ENCODE results near the gene GBP1. TPM values are rescaled to one million over a fixed set of nuclear protein-coding genes. Genes with fewer than 3 reads are reported as not detected.
"Not testable (repeated sequence)": the region's sequence is repeated elsewhere in the genome, so short reads cannot be mapped to it uniquely, and the experiment has no call there.

GBP1 gene
- total and polyA plus RNA-seq, 2 of the 8 experiments (the other 6 are each of a cell fraction or from before 2014, with no cell fraction given), result not detected

DNA sequence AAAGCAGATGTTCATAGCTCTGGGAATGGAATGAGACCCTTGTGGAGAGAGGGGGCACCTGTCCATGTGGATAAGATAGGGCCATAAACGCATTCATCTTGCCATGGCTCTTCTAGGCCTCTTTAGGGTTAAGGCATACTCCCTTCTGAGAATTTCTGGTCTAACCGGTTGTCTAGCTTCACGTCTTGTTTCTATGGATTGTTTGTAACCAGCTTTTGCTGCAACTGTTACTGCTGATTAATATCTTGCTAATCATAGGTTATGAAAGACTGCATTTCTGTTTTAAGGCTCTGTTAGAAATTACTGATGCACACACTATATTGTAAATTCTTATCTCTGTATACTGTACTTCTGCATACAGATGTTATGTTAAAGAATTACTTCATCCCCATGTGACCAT, 46.7 kb downstream of the GBP1 start:
- H3K14ac ChIP-seq (ENCODE audit: insufficient read length); H3K79me1 ChIP-seq (ENCODE audit: low read depth, low read length); H3K27ac ChIP-seq (ENCODE audit: low read depth, low read length); POLR2A ChIA-PET (ENCODE audit: partially characterized antibody); H3K4ac ChIP-seq (replicated peaks; ENCODE audit: insufficient read length, low read depth, low read length); H2BK120ac ChIP-seq (replicated peaks; ENCODE audit: low read depth, low read length); H2BK15ac ChIP-seq (ENCODE audit: low read length); H3K79me2 ChIP-seq (ENCODE audit: control insufficient read depth in 1 of 2, insufficient read depth in 2 of 2, low read length in 2 of 2); H4K5ac ChIP-seq (ENCODE audit: insufficient read length, low read depth, low read length); H4K20me1 ChIP-seq (replicated peaks in 1 of 2; ENCODE audit: control insufficient read depth in 1 of 2, insufficient read depth in 2 of 2, low read length in 2 of 2); CTCF ChIA-PET (ENCODE audit: partially characterized antibody); H3K9ac ChIP-seq (replicated peaks in 1 of 4; ENCODE audit: extremely low read depth in 1 of 4, low read depth in 3 of 4, low read length in 3 of 4); H3K36me3 ChIP-seq (ENCODE audit: control insufficient read depth in 2 of 4, insufficient read depth in 4 of 4, low read length in 3 of 4); H2BK12ac ChIP-seq (ENCODE audit: low read depth, low read length); H2AFZ ChIP-seq (ENCODE audit: low read length); H2BK20ac ChIP-seq (ENCODE audit: low read length); DNase-seq (ENCODE audit: low read depth in 1 of 2, low spot score in 2 of 2); H4K8ac ChIP-seq (ENCODE audit: extremely low read depth, insufficient read depth, low read length); H4K91ac ChIP-seq (replicated peaks; ENCODE audit: insufficient read length, low read length); H3K18ac ChIP-seq (ENCODE audit: extremely low read depth, low read length); H3K23ac ChIP-seq (ENCODE audit: insufficient read length); H3K4me3 ChIP-seq (ENCODE audit: extremely low read depth in 1 of 4, insufficient read depth in 2 of 4, low read depth in 3 of 4, low read length in 4 of 4); FAIRE-seq; H3K4me1 ChIP-seq (replicated peaks in 1 of 4; ENCODE audit: control insufficient read depth in 3 of 4, insufficient read depth in 4 of 4, low read length in 3 of 4); H3K23me2 ChIP-seq (ENCODE audit: low read depth, low read length); H3K4me2 ChIP-seq (ENCODE audit: insufficient read depth in 1 of 2, low read depth in 2 of 2, low read length in 2 of 2); H3K56ac ChIP-seq (replicated peaks; ENCODE audit: insufficient read length, low read depth, low read length); H3K9me3 ChIP-seq (ENCODE audit: insufficient read depth in 2 of 2, low read depth in 1 of 2, low read length in 1 of 2); H2AK5ac ChIP-seq (ENCODE audit: low read depth, low read length); H2BK5ac ChIP-seq (ENCODE audit: low read depth, low read length); H3K27me3 ChIP-seq (replicated peaks in 1 of 4; ENCODE audit: control insufficient read depth in 3 of 4, extremely low read depth in 1 of 4, insufficient read depth in 3 of 4, low read length in 3 of 4): not testable (repeated sequence)
- WGBS, 2 experiments (ENCODE audit: extremely low coverage in 1 of 2, insufficient coverage in 1 of 2, insufficient read length in 1 of 2, insufficient replicate concordance in 2 of 2, low coverage in 1 of 2, low lambda C conversion rate in 2 of 2, missing lambda C conversion rate in 1 of 2), result 91% methylated on average over 3 of the region's 3 CpGs; no CpG with 5 or more reads in 1 of the 2 experiments
